ENCODE results near the gene BANP.
"Not testable (repeated sequence)": the region's sequence is repeated elsewhere in the genome, so short reads cannot be mapped to it uniquely, and the experiment has no call there.

BANP gene

GRCh38 chr16:88090377-88091175, 139.3 kb downstream of the BANP start:
- H3K27ac ChIP-seq = not testable (repeated sequence)

DNA sequence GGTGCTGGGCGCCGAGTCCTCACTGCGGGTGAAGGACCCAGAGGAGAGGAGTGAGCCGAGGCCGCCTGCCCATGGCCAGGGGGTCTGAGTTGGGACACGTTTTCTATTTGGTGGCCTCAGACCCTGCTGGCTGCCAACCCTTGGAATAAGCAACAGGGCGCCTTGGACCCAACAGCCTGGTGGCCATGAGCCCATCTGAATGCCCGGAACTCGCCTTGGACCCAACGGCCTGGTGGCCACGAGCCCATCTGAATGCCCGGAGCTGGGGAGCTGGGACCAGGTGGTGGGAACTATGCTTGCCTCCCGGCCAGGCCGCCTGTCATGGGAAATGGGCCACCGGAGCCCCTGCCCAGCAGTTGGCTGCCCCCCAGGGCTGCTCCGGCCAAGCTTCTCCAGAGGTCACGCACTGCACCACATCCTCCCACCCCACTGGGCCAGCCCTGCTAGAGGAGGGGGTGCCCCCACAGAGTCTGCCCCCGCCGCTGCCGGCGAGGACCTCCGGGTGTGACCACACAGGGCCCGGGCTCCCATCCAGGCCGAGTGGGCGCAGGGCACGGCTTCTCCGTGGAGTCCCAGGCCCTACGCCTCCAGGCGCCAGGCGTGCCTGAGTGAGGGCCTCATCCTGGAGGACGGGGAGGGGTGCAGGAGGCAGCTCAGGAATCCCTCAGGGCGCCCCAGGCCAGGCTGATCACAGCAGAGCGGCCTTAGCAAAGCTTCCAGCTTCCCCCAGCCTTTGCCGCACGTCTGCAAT, 140.2 kb downstream of the BANP start:
- H3K27ac ChIP-seq = not testable (repeated sequence)

- H3K27ac ChIP-seq = not testable (repeated sequence)
Observed at GRCh38 chr16:88091972-88092302, 140.7 kb downstream of the BANP start.

GRCh38 chr16:88092791-88093555, 141.7 kb downstream of the BANP start:
- not testable (repeated sequence) for H3K27ac ChIP-seq

- not testable (repeated sequence) for H3K27ac ChIP-seq
Observed at GRCh38 chr16:88093556-88094252, 142.5 kb downstream of the BANP start.

GRCh38 chr16:88094253-88094575, 143.0 kb downstream of the BANP start:
- H3K27ac ChIP-seq = not testable (repeated sequence)

GRCh38 chr16:88094900-88095299, 143.7 kb downstream of the BANP start:
- not testable (repeated sequence) for H3K27ac ChIP-seq

- not testable (repeated sequence) for H3K27ac ChIP-seq
Observed at GRCh38 chr16:88096659-88097058, 145.4 kb downstream of the BANP start.

DNA sequence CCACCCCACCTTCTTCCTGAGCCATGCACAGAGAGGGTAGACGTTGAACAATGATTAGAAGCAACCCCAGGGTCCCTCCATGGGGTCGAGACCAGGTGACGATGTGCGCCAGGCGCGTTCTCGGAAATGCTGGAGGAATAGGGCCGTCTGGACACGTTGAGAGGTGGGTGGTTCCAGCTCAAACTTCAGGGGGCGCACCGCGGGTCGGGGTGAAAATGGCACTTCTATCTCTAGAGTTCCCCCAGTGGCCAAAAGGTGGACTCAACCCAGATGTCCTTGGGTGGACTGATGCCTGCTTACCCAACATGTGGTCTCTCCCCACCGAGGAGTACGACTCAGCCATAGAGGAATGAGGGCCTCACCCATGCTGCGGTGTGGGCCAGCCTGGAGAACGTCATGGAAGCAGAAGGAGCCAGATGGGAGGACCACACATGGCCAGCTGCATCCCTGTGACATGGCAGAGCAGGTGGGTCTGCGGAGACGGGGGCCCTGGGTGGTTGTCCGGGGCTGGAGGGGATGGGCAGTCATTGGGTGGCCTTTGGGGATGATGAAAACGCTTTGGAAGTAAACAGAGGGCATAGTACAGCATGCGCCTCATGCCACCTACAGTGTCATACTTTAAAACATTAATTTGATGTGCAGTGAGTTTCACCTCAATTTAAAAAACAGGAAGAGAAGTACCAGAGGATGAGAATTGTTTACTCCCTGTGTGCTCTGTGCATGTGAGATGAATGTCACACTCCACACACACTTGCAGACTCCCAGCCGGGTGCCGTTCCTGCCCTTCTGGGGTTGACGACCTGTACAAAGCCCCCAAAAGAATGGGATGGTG, 147.7 kb downstream of the BANP start:
- H3K27ac ChIP-seq = not testable (repeated sequence)

DNA sequence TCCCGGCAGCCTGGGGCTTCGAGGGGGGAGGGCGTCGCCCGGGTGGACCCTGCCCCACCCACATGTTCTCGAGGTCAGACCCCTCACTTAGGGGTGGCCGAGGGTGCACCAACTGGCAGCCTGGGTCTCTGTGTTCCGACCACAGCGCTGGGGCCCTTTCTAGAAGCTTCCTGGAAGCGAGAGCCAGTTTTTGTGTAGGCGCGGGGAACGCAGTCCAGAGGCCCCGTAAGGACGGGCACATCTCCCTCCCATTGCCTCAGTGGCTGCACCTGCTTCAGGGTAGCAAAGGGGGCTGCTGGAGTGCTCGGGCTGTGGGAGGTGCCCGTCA, 148.3 kb downstream of the BANP start:
- TF ChIP-seq ZFX (IDR thresholded peaks at IDR 0.05) = no peak
- TF ChIP-seq CTCF (conservative IDR thresholded peaks at IDR 0.05) = no peak
- H3K27ac ChIP-seq = no peak overlapping the region

DNA sequence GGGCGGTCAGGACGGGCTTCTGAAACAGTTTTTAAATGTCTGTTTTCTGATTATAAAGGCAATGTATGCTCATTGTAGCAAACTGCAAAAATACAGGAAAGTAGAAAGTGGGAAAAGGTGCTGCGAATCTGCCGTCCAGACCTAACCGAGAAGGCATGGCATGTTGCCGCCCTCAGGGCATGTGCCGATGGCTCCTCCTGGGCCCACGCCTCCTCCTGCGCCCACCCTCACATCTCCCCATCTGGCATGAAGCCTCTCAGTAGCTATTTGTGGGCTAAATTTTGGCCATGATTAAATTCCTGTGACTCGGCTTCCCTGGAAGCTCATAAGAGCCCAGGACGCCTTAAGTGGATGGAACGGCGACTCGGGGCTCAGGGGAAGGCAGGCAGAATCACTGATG, 148.7 kb downstream of the BANP start:
- not testable (repeated sequence) for H3K27ac ChIP-seq

DNA sequence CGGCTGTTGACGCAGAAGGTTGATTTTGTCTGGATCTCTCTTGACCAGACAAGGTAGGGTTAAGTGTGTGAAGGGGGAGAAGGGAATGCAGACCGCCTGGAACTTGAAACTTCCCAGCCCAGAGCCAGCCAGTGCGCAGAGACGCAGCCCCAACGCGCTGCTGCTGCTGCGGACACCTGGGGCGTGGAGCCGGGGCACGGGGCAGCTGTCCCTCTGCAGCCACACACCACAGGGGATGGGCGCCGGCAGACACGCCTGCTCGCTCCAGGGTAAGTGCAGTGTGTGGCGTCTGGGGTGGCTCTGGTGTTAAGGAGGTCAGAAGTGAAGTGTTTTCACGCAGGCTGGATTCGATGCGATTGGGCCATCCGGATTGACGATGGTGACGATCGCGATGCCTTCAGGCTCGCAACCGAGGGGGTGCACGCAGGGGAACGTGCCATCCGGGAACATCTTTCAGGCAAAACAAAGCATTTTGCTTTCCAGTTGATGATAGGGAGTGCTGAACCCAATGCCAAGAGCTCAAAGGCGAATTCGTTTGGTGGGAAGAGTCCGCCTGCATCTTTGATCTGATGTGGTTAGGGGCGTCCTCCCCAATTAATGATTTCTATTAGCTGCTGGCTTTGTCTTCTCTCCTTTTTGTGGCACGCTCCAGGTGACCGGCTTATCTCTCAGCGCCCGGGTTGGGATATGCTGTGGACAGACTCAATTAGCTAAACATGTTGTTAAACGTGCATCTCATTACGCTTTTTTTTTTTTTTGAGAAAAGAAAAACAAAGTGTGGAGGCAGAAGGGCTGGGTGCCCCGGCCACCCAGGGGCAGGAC, 149.8 kb downstream of the BANP start:
- H3K27ac ChIP-seq = not testable (repeated sequence)

- H3K27ac ChIP-seq = not testable (repeated sequence)
Observed at GRCh38 chr16:88101623-88102105, 150.4 kb downstream of the BANP start.

All from C4-2B (cell line).